Bone marrow (tissue), 2 donors: Measurements from ENCODE around the gene SYTL3.
"Not testable (repeated sequence)": the region's sequence is repeated elsewhere in the genome, so short reads cannot be mapped to it uniquely, and the experiment has no call there.

ENCODE experiments used
- DNase-seq, 2 donors: peaks; one replicate each; lab custom pipeline; 2025; lab: John Stamatoyannopoulos, UW

Gene SYTL3

DNA sequence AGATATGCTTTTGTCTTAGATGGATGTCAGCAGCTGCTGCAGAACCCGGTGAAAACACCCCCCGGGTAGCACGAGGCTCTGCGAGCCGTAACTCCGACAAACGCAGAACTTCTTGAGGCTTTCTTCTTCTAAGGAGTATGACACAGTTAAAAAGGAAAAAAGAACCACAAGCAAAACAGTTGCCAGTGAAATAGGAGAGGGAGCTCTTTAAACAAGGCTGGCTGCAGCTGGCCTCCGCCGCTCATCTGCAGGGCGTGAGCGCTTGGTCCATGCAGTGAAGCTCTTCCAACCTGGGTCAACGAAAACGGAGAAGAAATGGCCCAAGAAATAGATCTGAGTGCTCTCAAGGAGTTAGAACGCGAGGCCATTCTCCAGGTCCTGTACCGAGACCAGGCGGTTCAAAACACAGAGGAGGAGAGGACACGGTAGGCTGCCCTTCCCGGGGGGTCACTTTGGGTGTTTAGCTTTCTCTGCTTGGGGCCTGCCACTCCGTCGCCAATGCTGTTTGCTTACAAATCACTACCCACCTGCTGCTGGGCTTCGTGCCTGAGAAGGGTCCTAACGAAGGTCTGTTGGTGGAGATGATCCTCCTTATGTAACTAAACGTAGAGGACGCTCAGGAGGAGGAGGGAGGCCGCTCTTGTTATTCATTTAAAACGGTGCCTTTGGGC, 13.2 kb downstream of the SYTL3 start:
- DNase-seq = peak in 1 of 2 donors; percentile 36

DNA sequence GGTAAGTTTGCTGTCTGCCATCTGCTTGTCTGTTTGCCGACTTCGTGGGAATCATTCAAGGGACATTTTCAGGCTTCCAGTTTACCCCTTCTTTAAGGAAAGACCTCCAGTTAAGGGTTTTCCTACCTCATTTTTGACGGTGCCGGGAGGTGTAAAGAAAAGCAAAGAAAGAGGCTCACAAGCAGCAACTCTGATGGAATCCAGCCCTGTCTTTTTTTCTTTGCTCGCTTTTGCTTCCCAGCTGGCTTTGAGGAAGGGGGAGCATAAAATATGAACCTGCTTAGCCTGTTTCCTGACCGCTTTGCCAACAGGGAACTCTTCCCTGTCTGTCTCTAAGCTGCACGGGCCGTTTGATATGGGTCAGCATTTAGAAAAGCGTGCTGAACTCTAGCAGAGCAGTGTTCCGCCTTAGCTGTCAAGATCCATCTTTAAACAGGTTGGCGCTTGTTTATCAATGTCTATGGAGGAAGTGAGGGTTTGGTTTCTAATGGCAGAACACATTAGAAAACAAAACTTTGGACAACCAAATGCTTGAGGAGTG, 13.8 kb downstream of the SYTL3 start:
- DNase-seq = no peak

DNA sequence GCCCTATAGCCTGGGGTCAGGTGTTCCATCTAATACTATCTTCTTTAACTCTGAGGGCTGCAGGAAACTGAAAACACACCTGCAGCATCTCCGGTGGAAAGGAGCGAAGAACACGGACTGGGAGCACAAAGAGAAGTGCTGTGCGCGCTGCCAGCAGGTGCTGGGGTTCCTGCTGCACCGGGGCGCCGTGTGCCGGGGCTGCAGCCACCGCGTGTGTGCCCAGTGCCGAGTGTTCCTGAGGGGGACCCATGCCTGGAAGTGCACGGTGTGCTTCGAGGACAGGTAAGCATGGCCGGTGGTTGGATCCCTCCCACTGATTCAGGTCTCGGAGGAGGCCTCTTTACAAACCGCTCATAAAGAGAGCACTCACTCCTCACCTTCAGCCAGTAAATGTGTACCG, 15.5 kb downstream of the SYTL3 start:
- DNase-seq = no peak

DNA sequence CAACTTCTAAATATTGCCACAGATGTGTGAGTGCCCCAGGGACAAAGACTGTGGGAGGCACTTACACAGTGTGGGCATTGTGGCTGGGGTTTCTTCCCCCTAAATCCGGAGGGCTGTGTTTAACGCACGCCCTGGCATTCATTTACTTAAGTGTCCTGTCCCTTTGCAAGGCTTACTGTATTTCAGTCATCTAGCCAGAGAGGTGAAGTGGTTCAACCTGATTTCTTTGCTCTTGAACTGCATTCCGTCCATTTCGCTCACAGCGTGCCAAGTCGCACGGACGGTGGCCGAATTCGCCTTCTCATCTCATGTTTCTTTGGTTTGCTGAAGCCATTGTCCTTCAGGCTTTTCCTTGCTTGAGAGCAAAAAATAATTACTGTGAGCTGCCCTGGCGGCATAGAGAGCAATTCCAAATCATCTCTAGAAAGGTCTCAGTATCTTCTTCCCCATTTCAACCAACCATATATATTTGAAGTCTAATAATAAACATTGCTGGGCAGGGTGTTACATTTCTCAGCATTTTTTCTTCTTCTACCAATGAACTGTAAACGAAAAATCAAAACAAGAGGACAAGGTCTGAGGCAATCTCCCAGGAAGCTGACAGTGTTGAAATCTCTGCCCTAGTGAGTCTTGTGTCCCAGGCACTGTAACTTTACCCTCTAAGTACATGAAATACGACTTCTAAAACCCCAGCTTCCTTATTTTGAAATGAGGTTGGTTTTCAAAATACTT, 16.9 kb downstream of the SYTL3 start:
- peak in 1 of 2 donors; percentile 85 for DNase-seq

DNA sequence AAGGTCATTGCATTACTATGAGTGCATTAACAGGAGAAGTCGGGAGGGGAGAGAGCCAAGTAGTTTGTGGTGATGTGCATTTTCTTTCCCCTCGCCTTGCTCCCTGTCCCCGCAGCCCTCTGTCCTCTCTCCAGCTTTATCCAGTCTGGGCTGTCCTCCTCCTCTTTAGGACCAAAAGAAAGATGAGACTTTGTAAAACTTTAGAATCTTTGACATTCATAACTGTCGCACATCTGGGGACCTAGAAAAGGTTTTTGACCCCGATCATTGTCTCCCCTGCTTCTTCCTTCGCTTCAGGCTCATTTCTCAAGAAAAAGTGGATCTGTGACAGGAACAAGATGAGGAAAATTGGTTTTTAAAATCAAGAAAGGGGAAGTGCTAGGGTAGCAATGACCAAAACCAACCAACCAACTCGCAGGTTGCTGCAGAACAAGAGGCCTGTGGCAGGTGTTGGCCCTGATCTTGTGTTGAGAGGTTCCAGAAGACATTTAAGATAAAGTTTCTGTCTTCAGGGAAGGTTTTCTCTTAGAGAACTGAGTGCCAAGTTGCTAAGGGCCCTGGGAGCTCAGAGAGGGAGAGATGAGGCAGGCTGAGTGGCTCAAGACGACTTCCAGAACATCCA, 17.6 kb downstream of the SYTL3 start:
- no peak for DNase-seq

DNA sequence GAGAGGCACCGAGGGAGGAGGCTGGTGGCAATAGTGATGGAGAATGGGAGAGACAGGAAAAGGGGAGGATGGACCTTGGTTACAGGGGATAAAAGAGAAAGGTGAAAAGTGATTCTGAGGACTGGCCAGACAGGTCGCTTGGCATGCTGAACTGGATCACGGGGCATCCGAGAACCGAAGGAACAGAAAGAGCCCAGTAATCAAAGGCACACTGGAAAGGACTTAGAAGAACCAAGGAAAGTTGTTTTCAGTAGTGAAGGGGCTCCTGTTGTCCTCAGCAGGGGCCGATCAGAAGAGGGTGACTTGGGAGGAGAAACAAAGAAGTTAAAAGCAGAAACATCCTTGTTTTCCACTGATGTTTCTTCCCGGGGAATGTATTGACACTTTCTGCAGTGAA, 18.9 kb downstream of the SYTL3 start:
- no peak for DNase-seq

DNA sequence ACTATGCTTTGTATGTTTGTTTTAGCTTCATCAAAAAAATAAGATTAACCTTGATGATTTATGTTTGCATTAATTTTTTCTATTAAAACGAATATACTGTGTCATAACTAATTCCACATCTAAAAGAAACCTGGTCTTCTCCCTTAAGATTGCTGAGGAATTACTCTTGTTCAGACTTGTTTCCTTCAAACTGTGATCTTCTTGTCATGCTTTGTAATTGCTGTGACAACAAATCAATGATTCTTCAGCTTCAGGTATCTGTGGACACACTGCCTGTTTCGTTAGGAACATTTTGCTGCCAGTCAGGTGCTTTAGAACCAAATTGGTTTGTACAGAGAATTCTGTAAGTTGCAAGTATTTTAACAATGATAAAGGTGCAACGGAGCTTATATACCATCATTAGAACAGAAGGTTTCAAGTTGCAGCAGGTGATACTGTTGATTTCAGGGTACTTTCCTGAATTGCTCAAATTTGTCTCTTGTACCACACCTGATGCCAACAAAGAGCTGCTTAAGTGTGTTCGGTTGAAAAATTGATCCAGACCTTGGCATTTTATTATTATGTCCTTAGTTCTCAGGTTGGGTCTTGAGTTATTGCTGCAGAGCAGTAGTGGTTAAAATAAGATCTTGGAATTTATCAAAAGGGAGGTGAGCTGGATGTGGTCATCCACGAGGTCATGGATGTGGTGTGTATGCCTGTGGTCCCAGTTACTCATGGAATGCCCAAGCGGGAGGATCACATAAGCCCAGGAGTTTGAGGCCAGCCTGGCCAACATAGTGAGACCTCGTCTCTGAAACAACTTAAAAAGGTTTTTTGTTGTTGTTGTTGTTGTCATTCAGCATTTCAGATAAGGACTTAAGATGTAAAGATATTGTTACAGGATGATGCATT, 19.5 kb downstream of the SYTL3 start:
- no peak for DNase-seq

DNA sequence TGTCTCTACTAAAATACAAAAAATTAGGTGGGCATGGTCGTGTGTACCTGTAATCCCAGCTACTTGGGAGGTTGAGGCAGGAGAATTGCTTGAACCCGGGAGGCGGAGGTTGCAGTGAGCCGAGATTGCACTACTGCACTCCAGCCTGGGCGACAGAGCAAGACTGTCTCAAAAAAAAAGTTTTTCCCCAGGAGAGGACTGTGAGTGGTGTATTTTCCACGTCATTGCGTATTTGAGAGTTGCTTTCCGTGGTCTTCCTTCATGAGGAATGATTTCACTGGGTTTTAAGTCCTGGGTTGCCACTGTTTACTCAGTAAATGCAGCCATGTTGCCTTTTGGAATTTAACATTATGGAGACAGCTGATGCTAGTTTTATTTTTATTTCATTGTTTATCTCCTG, 22.3 kb downstream of the SYTL3 start:
- not testable (repeated sequence) for DNase-seq

DNA sequence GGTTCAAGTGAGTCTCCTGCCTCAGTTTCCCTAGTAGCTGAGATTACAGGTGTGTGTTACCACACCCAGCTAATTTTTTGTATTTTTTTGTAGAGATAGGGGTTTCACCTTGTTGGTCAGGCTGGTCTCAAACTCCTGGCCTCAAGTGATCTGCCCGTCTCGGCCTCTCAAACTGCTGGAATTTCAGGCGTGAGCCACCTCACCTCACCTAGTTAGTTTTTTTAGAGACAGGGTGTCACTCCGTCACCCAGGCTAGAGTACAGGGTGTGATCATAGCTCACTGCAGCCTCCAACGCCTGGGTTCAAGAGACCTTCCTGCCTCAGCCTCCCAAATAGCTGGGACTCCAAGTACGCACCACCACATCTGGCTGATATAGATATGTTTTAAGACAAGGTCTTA, 22.9 kb downstream of the SYTL3 start:
- no peak for DNase-seq

DNA sequence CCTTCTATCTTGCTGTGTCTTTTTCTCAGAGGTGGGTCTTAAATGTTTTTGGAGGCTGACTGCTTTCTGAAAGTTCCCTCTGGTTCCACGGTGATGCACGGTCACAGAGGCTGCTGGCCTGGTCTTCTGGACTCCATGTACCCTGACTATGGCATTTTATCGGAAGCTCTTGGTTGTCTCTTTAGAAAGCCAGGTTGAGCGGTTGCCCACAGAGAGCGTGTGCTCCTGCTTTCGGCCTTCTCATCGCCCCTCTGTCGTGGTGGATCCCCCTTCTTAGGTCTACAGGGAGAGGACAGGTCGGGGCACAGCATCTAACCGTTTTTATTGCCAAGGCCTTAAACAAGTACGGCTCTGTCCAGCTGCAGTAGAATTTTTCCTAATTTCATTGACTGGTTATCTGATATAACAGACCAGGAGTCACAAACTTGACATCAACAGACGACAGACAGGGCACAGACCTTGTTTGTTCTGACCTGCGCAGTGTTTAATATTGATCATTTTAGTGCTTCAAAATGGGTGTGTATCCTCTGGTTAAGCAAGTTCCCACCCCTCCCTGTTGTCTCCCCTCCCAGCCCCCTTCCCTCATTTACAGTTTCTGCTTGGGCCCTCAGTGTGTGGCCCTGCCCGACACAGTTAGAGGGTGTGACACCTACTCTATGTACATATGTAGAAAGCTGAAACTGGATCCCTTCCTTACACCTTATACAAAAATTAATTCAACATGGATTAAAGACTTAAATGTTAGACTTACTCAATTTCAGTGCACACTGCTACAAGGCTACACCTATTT, 24.7 kb downstream of the SYTL3 start:
- DNase-seq = no peak

DNA sequence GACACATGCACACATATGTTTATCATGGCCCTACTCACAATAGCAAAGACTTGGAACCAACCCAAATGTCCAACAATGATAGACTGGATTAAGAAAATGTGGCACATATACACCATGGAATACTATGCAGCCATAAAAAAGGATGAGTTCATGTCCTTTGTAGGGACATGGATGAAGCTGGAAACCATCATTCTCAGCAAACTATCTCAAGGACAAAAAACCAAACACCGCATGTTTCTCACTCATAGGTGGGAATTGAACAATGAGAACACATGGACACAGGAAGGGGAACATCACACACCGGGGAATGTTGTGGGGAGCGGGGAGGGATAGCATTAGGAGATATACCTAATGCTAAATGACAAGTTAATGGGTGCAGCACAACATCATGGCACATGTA, 27.2 kb downstream of the SYTL3 start:
- DNase-seq = not testable (repeated sequence)

DNA sequence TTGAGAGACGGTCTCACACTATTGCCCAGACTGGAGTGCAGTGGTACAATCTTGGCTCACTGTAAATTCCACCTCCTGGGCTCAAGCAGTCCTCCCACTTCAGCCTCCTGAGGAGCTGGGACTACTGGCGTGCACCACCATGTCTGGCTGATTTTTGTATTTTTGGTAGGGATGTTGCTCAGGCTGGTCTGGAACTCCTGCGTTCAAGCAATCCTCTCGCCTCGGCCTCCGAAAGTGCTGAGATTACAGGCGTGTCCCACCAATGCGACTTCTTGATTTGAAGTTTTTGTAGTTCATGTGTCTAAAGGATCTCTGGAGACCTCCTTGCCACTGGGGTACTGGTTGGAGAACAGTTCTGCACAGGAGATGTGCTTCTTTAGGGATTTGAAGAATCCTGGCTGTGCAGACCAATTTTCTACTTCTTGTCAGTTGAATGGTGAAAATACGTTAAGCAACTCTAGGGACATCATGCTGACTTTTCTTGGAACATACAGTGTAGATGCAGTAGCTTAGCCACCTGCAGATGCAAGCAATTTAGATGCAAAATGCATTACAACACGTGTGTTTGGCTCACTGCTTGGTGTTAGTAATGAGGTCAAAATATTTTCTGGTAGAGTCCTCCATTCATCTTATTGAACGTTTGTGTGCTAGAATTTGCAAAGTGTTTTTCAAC, 28.2 kb downstream of the SYTL3 start:
- DNase-seq = no peak

DNA sequence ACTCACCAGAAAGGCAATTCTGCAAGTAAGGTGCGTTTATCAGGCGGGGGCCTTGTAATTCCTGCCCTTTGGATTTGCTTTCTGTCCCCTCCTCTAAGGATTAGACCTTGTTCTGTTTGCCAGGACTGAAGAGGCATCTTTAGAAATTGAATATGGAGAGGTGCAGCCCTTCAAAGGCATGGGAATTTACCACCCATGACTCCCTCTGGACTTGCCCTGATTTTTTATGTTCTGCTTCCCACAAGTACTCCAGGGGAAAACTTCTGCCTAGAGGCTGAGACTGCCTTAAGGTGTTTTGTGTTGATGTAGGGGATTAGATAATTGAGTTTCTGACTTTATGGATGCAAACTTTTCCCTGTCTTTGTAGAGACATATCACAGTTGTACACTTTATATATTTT, 30.2 kb downstream of the SYTL3 start:
- DNase-seq = no peak

DNA sequence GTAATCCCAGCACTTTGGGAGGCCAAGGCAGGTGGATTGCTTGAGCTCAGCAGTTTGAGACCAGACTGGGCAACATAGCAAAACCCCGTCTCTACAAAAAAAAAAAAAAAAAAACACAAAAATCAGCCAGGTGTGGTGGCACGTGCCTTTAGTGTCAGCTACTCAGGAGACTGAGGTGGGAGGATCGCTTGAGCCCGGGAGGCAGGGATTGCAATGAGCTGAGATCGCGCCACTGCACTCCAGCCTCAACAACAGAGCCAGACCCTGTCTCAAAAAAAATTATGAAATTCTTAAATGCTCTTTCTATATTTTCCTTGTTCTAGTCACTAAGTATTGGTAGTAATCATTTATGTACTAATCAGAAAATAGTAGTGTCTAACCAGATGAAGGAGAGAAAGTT, 30.6 kb downstream of the SYTL3 start:
- no peak for DNase-seq

DNA sequence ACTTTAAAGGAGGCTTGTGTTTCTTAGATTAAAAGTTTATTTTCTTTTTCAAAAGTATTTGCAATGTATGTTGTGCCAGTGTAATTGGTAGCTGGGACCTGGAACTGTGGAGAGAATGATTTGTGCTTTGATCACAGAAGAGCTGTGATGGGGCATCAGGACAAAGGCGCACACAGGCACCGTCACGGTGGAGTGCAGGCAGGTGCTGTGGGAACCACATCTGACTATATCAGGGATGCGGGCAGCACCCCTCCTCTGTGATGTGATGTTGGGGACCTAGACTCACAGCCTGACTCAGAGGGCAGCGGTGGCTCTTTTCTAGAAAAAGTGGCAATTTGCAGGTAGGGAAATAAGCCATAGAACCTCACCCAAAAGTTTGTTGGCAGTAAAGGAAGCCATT, 34.5 kb downstream of the SYTL3 start:
- no peak for DNase-seq

DNA sequence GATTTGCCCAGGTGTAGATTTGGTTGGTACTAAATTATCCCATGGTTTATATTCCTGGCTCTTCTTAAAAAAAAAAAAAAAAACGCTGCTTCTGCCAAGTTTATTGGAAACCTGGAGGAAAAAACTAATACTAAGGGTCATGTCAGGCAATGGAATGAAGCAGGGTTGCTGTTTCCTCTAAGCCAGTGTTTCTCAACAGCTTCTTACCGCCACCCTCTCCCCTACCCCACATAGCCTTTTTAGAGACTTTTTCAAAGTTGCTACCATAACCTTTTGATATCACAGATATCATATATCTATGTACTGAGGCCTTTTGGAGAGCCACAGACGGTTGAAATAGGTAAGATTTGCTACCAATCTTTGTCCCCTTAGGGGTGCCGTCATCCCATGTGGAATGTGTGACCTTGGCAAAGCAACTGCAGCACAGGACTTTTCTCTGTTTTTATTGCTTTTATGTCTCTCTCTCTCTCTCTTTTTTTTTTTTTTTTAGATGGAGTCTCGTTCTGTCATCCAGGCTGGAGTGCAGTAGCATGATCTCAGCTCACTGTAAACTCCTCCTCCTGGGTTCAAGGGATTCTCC, 35.0 kb downstream of the SYTL3 start:
- no peak for DNase-seq

DNA sequence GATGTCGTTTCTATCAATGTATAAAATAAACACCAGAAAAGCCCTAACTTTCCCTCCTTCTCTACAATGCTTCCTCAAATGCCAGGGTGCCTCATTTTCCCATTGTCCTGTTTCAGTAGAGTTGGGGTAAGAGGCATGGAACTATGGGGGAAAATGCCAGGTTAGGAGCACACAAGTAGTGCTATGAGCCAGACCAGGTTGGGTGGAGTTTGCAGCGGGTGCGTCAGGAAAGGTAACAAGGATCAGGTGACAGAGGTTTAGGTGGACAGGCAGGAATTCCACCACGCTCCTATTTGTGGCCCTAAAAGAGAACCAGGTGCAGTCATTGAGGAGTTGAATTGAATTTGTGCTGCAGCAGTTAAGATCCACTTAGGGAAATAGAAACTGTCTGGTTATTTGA, 36.5 kb downstream of the SYTL3 start:
- no peak for DNase-seq

DNA sequence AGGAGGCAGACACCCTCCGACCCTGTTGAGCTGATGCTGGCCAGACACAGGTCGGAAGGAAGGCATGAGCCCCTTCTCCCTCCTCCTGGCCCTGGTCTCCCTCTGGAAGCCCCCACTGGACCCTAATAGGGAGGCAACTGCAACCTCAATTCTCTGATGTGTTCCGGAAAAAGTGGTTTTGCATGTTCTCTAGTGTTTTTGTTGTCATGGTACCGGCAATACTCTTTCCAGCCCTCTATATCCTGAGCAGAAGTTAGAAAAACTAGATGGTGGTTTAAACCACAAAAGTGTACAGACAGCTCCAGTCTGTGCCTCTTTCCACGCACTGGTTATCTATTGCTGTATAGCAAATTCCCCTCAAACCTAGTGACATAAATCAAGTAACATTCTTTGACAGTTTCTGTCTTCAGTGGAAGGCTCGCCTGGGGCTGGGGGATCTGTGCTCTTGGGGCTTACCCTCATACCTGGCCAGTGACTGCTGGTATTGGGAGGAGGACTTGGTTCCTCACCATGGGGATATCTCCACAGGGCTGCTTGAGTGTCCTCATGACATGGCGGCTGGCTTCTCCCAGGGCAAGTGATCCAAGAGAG, 37.0 kb downstream of the SYTL3 start:
- DNase-seq = peak in 1 of 2 donors; percentile 89

DNA sequence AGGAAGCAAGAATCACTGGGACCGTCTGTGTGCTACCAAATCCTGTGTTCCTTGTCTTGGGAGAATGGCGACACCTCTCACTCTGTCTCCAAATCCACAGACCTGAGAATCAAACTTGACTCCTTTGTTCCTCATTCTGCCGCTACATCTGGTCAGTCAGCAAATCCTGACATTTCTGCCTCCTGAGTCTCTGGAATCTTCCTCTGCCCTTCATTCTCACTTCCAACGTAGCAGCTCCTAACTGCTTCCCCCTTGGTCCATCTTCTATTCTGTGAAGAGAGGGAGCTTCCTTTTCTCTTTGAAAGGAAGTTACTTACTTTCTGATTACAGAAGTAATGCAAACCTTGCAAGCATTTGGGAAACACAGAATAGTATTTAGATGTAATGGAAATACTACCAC, 37.7 kb downstream of the SYTL3 start:
- no peak for DNase-seq

DNA sequence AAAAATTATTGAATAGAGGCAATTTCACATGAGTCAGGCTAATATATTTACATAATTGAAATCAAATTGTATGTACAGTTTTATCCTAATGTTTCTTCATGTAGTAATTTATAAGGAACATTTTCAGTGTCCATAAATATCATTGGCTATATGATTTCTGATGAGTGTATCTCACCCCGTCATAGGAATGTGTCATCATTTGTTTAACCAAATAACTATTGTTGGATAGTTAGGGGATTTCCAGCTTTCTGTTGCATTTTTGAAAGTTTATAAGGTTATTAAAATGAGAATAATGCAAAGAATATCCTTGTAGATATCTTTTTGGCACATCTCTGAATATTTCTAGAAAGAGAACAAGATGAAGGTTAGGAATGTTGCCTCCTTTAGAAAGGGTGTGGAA, 39.0 kb downstream of the SYTL3 start:
- no peak for DNase-seq
